VCaP (cell line): ENCODE measurements around the gene PDZD7.

Experiments used
- H3K27ac ChIP-seq: fragments of 450-650 bp; 2 replicates; pipeline ENCODE4 v1.5.1; 2017
- TF ChIP-seq, protein P1 (sequence below): fragments of 450-650 bp; conservative IDR thresholded peaks from 2 replicates; pipeline ENCODE4 v1.5.1; 2017; ENCODE audit warnings: mild to moderate bottlenecking, moderate library complexity

PDZD7 gene

DNA sequence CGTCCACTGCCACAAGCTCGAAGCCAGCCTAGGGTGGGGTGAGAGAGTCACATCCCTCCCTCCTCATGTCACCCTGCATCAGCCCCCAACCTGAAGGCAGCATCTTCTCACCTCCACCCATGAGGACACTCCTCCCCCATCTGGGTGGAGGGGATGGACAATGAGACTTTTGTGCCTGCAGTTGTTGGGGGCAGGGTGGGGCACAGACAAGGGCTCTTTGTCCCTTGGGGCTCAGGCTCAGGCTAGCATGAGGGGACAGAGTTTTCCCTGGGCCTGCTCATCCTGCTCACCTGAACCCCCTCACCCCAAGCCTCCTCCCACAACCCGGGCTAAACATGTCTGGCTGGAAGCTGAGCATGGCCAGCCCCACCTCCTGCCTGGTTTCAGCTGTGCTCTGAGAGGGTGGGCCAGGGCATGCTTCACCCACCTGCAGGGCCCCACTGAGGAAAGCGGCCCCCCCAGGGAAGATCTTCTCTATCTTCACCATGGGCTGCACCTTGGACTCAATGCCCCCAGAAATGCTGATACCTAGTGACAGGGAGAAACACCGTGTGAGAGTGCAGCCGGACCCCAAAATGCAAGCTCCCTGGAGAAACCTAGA, 22.0 kb downstream of the PDZD7 start:
- H3K27ac ChIP-seq, result no peak overlapping the region
- TF ChIP-seq, protein P1, sequence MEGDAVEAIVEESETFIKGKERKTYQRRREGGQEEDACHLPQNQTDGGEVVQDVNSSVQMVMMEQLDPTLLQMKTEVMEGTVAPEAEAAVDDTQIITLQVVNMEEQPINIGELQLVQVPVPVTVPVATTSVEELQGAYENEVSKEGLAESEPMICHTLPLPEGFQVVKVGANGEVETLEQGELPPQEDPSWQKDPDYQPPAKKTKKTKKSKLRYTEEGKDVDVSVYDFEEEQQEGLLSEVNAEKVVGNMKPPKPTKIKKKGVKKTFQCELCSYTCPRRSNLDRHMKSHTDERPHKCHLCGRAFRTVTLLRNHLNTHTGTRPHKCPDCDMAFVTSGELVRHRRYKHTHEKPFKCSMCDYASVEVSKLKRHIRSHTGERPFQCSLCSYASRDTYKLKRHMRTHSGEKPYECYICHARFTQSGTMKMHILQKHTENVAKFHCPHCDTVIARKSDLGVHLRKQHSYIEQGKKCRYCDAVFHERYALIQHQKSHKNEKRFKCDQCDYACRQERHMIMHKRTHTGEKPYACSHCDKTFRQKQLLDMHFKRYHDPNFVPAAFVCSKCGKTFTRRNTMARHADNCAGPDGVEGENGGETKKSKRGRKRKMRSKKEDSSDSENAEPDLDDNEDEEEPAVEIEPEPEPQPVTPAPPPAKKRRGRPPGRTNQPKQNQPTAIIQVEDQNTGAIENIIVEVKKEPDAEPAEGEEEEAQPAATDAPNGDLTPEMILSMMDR, result no peak

DNA sequence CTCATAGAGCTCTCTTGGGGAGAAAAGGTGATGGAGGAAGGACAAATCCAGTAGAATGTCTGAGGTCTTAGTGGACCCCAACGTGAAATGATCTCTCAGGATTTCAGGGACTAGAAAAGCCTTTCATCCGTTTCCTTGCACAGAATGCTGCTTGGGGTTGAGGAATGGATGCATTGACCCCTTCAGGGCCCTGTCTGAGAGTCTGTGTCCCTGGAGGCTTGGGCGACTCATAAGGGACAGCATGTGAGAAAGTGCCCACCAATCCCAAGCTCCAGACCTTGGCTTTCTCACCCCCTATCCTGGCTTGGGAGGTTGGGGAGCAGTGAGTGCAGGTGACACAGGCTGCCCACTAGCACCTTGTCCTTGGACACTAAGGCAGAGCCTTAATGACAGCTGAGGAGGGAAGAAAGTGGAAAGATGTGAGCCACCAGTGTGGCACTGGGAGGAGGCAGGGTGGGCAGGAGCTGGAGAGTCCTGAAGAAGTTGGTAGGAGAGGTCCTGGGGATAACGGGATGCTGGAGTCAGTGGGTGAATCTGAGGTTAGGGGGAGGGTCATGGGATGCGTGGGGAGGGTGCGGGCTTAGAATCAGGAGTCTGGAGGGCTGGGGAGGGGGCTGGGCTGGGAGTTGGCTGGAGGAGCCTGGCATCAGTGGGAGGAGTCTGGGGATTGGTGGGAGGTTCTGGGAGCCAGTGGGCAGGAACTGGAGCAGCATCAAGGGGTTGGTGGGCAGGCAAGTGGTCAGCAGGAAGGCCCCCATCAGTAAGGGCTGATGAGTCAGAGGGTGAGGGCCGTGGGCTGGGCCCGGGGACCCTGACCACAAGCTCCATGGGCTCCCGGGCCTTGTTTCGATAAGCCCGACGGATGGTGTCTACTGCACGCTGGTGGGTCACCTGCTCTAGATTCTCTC, 22.8 kb downstream of the PDZD7 start:
- no peak overlapping the region for H3K27ac ChIP-seq

DNA sequence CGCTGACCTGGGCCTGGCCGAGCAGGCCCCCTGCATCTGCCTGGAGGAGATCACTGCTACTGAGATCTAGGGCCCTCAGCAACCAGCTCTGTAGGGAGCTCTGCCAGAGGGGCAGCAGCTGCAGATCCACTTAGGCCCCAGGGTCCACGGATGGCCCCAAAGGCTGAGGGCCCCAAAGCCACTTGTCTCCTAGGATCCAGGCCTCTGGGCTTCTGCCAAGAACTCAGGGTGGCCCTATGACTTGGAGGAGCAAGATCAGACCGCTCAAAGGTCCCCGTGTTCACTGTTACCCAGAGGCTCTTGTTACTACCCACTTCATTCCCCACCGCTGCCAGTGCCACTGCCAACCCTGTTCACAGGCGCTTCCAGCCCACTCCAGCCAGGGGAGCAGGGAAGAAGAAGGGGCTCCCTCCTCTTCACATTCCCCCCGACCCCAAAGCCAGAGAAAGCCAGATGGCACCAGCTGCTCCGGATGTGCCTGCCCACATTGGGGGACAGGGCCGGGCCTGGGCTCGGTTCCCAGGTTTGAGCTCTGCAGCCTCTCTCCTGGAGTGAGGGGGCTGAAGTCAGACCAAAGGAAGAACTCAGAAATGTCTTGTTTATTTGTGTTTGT, 23.7 kb downstream of the PDZD7 start:
- H3K27ac ChIP-seq, result no peak overlapping the region
- TF ChIP-seq, protein P1, result no peak

More for the DNA sequence above, 22.8 kb downstream of the PDZD7 start:
- TF ChIP-seq, protein P1, result no peak

DNA sequence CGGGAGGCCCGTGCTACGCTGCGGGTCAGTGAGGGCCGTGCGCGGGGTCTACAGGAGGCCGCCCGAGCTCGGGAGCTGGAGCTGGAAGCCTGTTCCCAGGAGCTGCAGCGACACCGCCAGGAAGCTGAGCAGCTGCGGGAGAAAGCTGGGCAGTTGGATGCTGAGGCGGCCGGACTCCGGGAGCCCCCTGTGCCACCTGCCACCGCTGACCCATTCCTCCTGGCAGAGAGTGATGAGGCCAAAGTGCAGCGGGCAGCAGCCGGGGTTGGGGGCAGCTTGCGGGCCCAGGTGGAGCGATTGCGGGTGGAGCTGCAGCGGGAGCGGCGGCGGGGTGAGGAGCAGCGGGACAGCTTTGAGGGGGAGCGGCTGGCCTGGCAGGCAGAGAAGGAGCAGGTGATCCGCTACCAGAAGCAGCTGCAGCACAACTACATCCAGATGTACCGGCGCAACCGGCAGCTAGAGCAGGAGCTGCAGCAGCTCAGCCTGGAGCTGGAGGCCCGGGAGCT, 24.3 kb downstream of the PDZD7 start:
- TF ChIP-seq, protein P1, result no peak
- H3K27ac ChIP-seq, result no peak overlapping the region

DNA sequence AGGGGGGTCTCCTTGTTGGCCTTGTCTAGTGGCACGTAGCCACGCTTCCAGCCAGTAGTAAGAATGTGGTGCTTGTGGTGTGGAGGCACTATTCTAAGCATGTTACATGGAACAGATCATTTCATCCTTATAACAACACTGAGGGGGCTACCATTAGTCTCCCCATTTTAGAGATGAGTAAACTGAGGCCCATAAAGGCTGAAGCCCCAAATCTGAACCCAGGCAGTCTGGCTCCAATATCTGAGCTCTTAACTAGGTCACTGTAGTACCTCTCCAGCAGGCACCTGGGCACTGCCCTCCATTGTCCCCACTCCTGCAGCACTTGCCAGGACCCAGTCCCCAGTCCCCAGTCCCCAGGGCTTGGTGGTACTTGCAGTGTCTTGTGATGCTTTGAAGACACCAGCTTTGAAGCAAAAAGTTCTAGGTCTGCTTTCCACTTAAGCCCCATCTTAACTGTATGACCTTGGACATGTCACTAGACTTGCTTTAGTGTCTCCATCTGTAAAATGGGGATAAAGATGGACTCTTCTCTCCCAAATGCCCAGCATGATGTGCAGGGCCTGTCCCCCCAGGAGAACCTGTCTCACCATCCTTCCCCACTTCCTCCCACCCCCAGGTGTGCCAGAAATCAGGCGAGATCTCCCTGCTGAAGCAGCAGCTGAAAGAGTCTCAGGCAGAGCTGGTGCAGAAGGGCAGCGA, 24.9 kb downstream of the PDZD7 start:
- TF ChIP-seq, protein P1, result no peak
- H3K27ac ChIP-seq, result no peak overlapping the region

DNA sequence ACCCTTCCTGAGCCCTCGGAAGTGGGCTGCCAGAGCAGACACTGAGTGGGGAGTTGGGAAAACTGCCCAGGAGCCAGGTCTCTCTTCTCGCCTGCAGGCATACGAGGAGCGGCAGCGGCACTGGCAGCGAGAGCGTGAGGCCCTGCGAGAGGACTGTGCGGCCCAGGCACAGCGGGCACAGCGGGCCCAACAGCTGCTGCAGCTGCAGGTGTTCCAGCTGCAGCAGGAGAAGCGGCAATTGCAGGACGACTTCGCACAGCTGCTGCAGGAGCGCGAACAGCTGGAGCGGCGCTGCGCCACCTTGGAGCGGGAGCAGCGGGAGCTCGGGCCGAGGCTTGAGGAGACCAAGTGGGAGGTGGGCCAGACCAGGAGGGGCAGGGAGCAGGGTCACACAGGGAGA, 25.6 kb downstream of the PDZD7 start:
- H3K27ac ChIP-seq, result no peak overlapping the region

More for the DNA sequence above, 25.6 kb downstream of the PDZD7 start:
- TF ChIP-seq, protein P1, result no peak
